ENCODE measurements around the gene VPS4B. TPM values are rescaled to one million over a fixed set of nuclear protein-coding genes. Genes with fewer than 3 reads are reported as not detected.

Gene VPS4B
- total RNA-seq, 1 experiment from 2014 or later, result 59.7 TPM

- peaks cover 8% of the 10 kb centered on the region for H3F3A ChIP-seq (ENCODE audit: insufficient read depth, low read depth)
- no peak for DNase-seq
- no peak overlapping the region for H3K4me2 ChIP-seq
- POLR2A ChIA-PET (ENCODE audit: unreplicated experiment), result no interaction called here
- peaks cover 12% of the 10 kb centered on the region for H4K20me1 ChIP-seq (ENCODE audit: insufficient read depth)
- intact Hi-C loops (cut with micrococcal nuclease; ENCODE audit: unreplicated experiment), result no loop called here
- H3K27ac ChIP-seq, result no peak overlapping the region
- H2AFZ ChIP-seq, result no peak overlapping the region
- BruUV-seq (replicated peaks), result no TSS peak
- H3K79me2 ChIP-seq (ENCODE audit: low read depth), result no peaks in the 10 kb centered on the region
- CTCF ChIA-PET, result no interaction called here
- TF ChIP-seq EZH2 (IDR thresholded peaks at IDR 0.05; ENCODE audit: low read depth) (no peak), CTCF (conservative IDR thresholded peaks at IDR 0.05) (no peak)
- H3K9me2 ChIP-seq (ENCODE audit: insufficient read depth), result no peaks in the 10 kb centered on the region
- no peaks in the 10 kb centered on the region for H3K9me3 ChIP-seq (ENCODE audit: insufficient read depth, low read depth)
- no peaks in the 10 kb centered on the region for H3K4me1 ChIP-seq (replicated peaks; ENCODE audit: insufficient read depth)
- H3K27me3 ChIP-seq (ENCODE audit: insufficient read depth, low read depth), result no peaks in the 10 kb centered on the region
- no peak overlapping the region for H3K4me3 ChIP-seq
- H3K36me3 ChIP-seq (ENCODE audit: low read depth), result peaks cover 48% of the 10 kb centered on the region
Measured at GRCh38 chr18:63397349-63397748, 24.9 kb downstream of the VPS4B start.

GRCh38 chr18:63395503-63395902 lies 26.8 kb downstream of the VPS4B start:
- Histone ChIP-seq H3K36me3 (ENCODE audit: low read depth) (peaks cover 47% of the 10 kb centered on the region), H3K4me1 (replicated peaks; ENCODE audit: insufficient read depth) (no peaks in the 10 kb centered on the region), H3K27me3 (ENCODE audit: insufficient read depth, low read depth) (no peaks in the 10 kb centered on the region), H3K4me3 (no peak overlapping the region), H3K27ac (no peak overlapping the region), H3K79me2 (ENCODE audit: low read depth) (no peaks in the 10 kb centered on the region), H3K9me2 (ENCODE audit: insufficient read depth) (no peaks in the 10 kb centered on the region), H2AFZ (no peak overlapping the region), H3F3A (ENCODE audit: insufficient read depth, low read depth) (peaks cover 8% of the 10 kb centered on the region), H4K20me1 (ENCODE audit: insufficient read depth) (peaks cover 12% of the 10 kb centered on the region), H3K9me3 (ENCODE audit: insufficient read depth, low read depth) (no peaks in the 10 kb centered on the region), H3K4me2 (no peak overlapping the region)
- DNase-seq, result no peak
- CTCF ChIA-PET, result no interaction called here
- TF ChIP-seq EZH2 (IDR thresholded peaks at IDR 0.05; ENCODE audit: low read depth), result no peak
- no peak for TF ChIP-seq CTCF (conservative IDR thresholded peaks at IDR 0.05)
- intact Hi-C loops (cut with micrococcal nuclease; ENCODE audit: unreplicated experiment), result no loop called here
- POLR2A ChIA-PET (ENCODE audit: unreplicated experiment), result no interaction called here
- no TSS peak for BruUV-seq (replicated peaks)

- intact Hi-C loops (cut with micrococcal nuclease; ENCODE audit: unreplicated experiment), result no loop called here
- Histone ChIP-seq H3K4me1 (replicated peaks; ENCODE audit: insufficient read depth) (no peaks in the 10 kb centered on the region), H4K20me1 (ENCODE audit: insufficient read depth) (peaks cover 12% of the 10 kb centered on the region), H2AFZ (no peak overlapping the region), H3K36me3 (ENCODE audit: low read depth) (peaks cover 45% of the 10 kb centered on the region), H3F3A (ENCODE audit: insufficient read depth, low read depth) (peaks cover 12% of the 10 kb centered on the region), H3K27me3 (ENCODE audit: insufficient read depth, low read depth) (no peaks in the 10 kb centered on the region), H3K79me2 (ENCODE audit: low read depth) (no peaks in the 10 kb centered on the region), H3K4me2 (no peak overlapping the region), H3K4me3 (no peak overlapping the region), H3K9me2 (ENCODE audit: insufficient read depth) (no peaks in the 10 kb centered on the region), H3K27ac (no peak overlapping the region), H3K9me3 (ENCODE audit: insufficient read depth, low read depth) (no peaks in the 10 kb centered on the region)
- POLR2A ChIA-PET (ENCODE audit: unreplicated experiment), result no interaction called here
- BruUV-seq (replicated peaks), result no TSS peak
- CTCF ChIA-PET, result no interaction called here
- TF ChIP-seq EZH2 (IDR thresholded peaks at IDR 0.05; ENCODE audit: low read depth) (no peak), CTCF (conservative IDR thresholded peaks at IDR 0.05) (no peak)
- DNase-seq, result no peak
Measured at GRCh38 chr18:63394954-63395353, 27.3 kb downstream of the VPS4B start.

Measured in PC-9 (cell line).